KOPT-K1 (cell line): ENCODE results near the gene TOM1L1.

Experiments used
- H3K27ac ChIP-seq: fragments of 200-600 bp; sonication (generic); 2 replicates; pipeline ENCODE4 v1.5.1; 2016; ENCODE audit warnings: antibody characterized with exemption, mild to moderate bottlenecking, low read depth, low read length; ENCODE audit not compliant: poor library complexity, severe bottlenecking
- H3K36me3 ChIP-seq: fragments of 200-600 bp; sonication (generic); 2 replicates; pipeline ENCODE4 v1.5.1; 2017; ENCODE audit warnings: antibody characterized with exemption, mild to moderate bottlenecking, low read length, moderate library complexity; ENCODE audit not compliant: insufficient read depth
- H3K9me3 ChIP-seq: fragments of 200-600 bp; sonication (generic); 2 replicates; pipeline ENCODE4 v1.5.1; 2017; ENCODE audit warnings: antibody characterized with exemption, low read length, mild to moderate bottlenecking; ENCODE audit not compliant: insufficient read depth, poor library complexity, severe bottlenecking

The TOM1L1 gene

GRCh38 chr17:54980375-54980774 is 79.7 kb downstream of the TOM1L1 start:
- Histone ChIP-seq H3K36me3 (no peaks in the 10 kb centered on the region), H3K9me3 (peaks cover 16% of the 10 kb centered on the region), H3K27ac (no peak overlapping the region)

- Histone ChIP-seq H3K9me3 (peaks cover 16% of the 10 kb centered on the region), H3K27ac (no peak overlapping the region), H3K36me3 (peaks cover 8% of the 10 kb centered on the region; the same call in 1 of the 2 replicates)
Measured at GRCh38 chr17:54982399-54982798, 81.7 kb downstream of the TOM1L1 start.

DNA sequence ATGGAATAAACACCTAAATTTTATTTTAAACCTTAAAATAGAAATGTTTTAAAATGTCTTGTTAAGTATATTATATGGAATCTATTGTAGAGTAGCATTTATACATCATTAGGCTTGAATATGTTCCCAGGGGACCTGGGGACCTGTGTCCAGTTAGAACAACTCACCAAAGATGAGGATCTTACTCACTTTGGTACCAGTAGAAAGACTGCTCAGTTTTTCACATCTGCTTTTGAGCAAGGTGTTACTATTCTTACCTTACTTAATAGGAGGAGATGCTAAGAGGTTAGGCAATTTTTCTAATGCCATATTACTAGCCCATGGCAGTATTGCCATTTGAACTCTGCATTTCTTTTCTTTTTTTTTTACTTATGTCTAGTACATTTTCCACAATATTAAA is 82.6 kb downstream of the TOM1L1 start:
- no peak overlapping the region for H3K27ac ChIP-seq
- H3K36me3 ChIP-seq, result peaks cover 8% of the 10 kb centered on the region; the same call in 1 of the 2 replicates
- peaks cover 16% of the 10 kb centered on the region for H3K9me3 ChIP-seq

- Histone ChIP-seq H3K9me3 (peaks cover 8% of the 10 kb centered on the region), H3K27ac (no peak overlapping the region), H3K36me3 (peaks cover 8% of the 10 kb centered on the region)
Measured at GRCh38 chr17:54985476-54985875, 84.8 kb downstream of the TOM1L1 start.

DNA sequence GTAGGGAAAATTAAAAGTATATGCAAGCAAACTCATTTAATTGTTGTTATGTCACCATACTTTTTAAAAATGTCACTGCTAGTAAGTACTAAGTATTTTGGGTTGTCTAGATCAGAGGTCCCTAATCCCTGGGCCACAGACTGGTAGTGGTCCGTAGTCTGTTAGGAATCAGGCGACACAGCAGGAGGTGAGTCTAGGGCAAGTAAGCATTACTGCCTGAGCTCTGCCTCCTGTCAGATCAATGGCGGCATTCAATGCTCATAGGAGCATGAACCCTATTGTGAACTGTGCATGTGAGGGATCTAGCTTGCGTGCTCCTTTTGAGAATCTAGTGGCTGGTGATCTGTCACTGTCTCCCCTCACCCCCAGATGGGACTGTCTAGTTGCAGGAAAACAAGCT is 89.5 kb downstream of the TOM1L1 start:
- H3K27ac ChIP-seq, result no peak overlapping the region
- H3K36me3 ChIP-seq, result peaks cover 8% of the 10 kb centered on the region
- H3K9me3 ChIP-seq, result no peaks in the 10 kb centered on the region

- peaks cover 5% of the 10 kb centered on the region for H3K36me3 ChIP-seq
- no peaks in the 10 kb centered on the region for H3K9me3 ChIP-seq
- no peak overlapping the region for H3K27ac ChIP-seq
Measured at GRCh38 chr17:54991567-54991966, 90.9 kb downstream of the TOM1L1 start.

DNA sequence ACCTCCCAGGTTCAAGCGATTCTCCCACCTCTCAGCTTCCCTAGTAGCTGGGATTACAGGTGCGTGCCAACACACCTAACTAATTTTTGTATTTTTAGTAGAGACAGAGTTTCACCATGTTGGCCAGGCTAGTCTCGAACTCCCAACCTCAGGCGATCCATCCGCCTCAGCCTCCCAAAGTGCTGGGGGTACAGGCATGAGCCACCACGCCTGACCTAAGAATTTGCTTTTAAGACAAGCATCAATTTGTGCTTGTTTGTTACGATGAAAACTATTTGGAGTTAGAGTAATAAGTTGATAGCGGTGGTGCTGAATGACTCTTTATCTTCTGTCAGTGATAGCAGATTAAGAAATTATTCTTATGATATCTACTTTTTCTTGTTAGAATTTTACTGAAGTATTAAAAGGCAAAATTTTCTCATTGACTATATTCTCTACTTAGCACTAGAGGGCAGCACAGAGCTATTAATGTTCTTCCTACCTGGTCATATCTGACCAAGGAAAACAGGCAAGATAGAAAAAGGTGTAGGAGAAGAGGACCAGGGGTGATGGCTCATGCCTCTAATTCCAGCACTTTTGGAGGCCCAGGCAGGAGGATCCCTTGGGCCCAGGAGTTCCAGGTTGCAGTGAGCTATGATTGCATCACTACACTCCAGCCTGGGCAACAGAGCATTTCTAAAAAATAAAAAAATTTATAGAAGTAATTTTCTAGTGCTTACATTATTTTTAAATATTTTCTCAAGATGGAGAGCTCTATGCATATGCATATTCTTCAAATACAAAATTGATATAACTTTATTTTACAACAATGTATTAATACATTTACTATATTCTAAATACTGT is 92.4 kb downstream of the TOM1L1 start:
- Histone ChIP-seq H3K27ac (no peak overlapping the region), H3K36me3 (no peaks in the 10 kb centered on the region; the same call in 1 of the 2 replicates), H3K9me3 (no peaks in the 10 kb centered on the region)

DNA sequence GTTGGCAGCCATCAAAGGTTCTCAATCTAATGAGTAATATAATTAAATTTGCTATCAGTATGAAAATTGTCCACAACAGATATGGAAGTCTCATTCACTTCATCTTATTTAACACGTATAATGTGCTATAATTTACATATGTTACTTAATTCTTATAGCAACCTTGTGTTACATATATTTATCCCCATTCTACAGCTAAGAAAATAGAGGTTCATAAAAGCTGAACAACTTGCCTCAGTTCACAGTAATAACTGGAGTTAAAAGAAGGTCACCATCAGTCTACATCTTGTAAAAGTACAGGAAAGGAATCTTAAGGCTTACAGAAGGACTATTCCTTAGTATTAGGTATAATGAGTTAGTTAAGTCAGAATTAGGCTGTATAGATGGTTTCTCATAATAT is 95.8 kb downstream of the TOM1L1 start:
- Histone ChIP-seq H3K9me3 (no peaks in the 10 kb centered on the region), H3K36me3 (peaks cover 7% of the 10 kb centered on the region), H3K27ac (no peak overlapping the region)

DNA sequence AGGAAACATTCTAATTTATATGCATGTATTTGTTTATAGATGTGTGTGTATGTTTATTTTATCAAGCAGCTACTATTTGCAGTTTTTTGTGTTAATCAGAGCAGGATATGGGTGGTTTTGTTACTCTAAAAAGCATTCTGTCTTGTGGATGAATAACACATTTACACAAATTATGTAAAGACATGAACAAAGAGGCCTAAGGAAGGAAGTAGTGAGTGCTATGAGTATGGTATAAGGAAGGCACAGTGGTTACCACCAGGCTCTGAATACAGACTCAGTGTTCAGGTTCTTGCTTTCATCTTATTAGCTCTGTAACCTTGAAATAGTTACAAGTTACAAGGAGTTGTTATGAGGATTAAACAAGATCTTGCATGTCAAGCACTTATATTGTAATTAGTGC is 101.8 kb downstream of the TOM1L1 start:
- Histone ChIP-seq H3K27ac (no peak overlapping the region), H3K9me3 (no peaks in the 10 kb centered on the region), H3K36me3 (peaks cover 7% of the 10 kb centered on the region)

DNA sequence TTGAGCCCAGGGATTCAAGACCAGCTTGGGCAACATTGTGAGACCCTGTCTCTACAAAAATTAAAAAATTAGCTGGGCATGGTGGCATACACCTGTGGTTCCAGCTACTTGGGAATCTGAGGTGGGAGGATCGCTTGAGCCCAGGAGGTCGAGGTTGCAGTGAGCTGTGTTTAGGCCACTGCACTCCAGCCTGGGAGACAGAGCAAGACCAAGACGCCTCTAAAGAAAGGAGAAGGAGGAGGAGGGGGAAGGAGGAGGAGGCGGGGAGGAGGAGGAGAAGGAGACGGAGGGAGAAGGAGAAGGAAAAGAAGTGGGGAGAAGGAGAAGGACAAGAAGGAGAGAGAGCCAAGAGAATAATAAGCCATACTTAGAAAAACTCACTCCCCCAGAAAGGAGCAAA is 103.8 kb downstream of the TOM1L1 start:
- Histone ChIP-seq H3K27ac (no peak overlapping the region), H3K9me3 (no peaks in the 10 kb centered on the region), H3K36me3 (peaks cover 7% of the 10 kb centered on the region)

- H3K36me3 ChIP-seq, result no peaks in the 10 kb centered on the region
- no peaks in the 10 kb centered on the region for H3K9me3 ChIP-seq
- H3K27ac ChIP-seq, result no peak overlapping the region
Measured at GRCh38 chr17:55005520-55005919, 104.9 kb downstream of the TOM1L1 start.
